H9 (cell line): ENCODE measurements around the gene ITPR2. TPM values are rescaled to one million over a fixed set of nuclear protein-coding genes. Genes with fewer than 3 reads are reported as not detected.

Experiments used
- DNase-seq: peaks from one replicate; pipeline ENCODE4 v3.0.0-alpha.2; 2017
- H2AFZ ChIP-seq: one replicate; pipeline ENCODE4 v1.6.1; 2013; ENCODE audit warnings: mild to moderate bottlenecking, low read length, control low read depth, moderate library complexity
- H2AK5ac ChIP-seq: 2 replicates; pipeline ENCODE4 v1.6.1; 2013; ENCODE audit warnings: low read length, control low read depth, mixed read lengths; ENCODE audit not compliant: insufficient read length
- H2BK120ac ChIP-seq: one replicate; pipeline ENCODE4 v1.6.1; 2013; ENCODE audit warnings: low read depth, mild to moderate bottlenecking, low read length, control low read depth, inconsistent platforms; ENCODE audit not compliant: poor library complexity, severe bottlenecking
- H2BK12ac ChIP-seq: 2 replicates; pipeline ENCODE4 v1.6.1; 2013; ENCODE audit warnings: low read length, control low read depth, mixed read lengths, low read depth; ENCODE audit not compliant: insufficient read length
- H2BK15ac ChIP-seq: 2 replicates; pipeline ENCODE4 v1.6.1; 2013; ENCODE audit warnings: low read depth, low read length, control low read depth
- H2BK20ac ChIP-seq: one replicate; pipeline ENCODE4 v1.6.1; 2013; ENCODE audit warnings: low read depth, mild to moderate bottlenecking, low read length, control low read depth, inconsistent platforms; ENCODE audit not compliant: poor library complexity, severe bottlenecking
- H2BK5ac ChIP-seq: 2 replicates; pipeline ENCODE4 v1.6.1; 2013; ENCODE audit warnings: low read length, control low read depth, mixed read lengths; ENCODE audit not compliant: insufficient read length
- H3K14ac ChIP-seq: 2 replicates; pipeline ENCODE4 v1.6.1; 2013; ENCODE audit warnings: low read length, control low read depth; ENCODE audit not compliant: insufficient read depth
- H3K18ac ChIP-seq: 2 replicates; pipeline ENCODE4 v1.6.1; 2013; ENCODE audit warnings: low read depth, mild to moderate bottlenecking, mixed read lengths, low read length, control low read depth; ENCODE audit not compliant: insufficient read length
- H3K23ac ChIP-seq: 2 replicates; pipeline ENCODE4 v1.6.1; 2013; ENCODE audit warnings: low read length, control low read depth, mixed read lengths, low read depth; ENCODE audit not compliant: insufficient read length
- H3K23me2 ChIP-seq: 2 replicates; pipeline ENCODE4 v1.6.1; 2013; ENCODE audit warnings: low read depth, mild to moderate bottlenecking, mixed read lengths, low read length, control low read depth; ENCODE audit not compliant: insufficient read length, poor library complexity, severe bottlenecking
- H3K27ac ChIP-seq: 2 replicates; pipeline ENCODE4 v1.5.1; 2013; ENCODE audit warnings: low read length, control low read depth, mixed read lengths, low read depth; ENCODE audit not compliant: insufficient read length
- H3K27me3 ChIP-seq: 2 replicates; pipeline ENCODE4 v1.6.1; 2013; ENCODE audit warnings: low read length, control low read depth, inconsistent platforms; ENCODE audit not compliant: insufficient read depth
- H3K4ac ChIP-seq: 2 replicates; pipeline ENCODE4 v1.6.1; 2013; ENCODE audit warnings: low read depth, mild to moderate bottlenecking, control low read depth, inconsistent platforms, low read length, moderate library complexity
- H3K4me1 ChIP-seq: 2 replicates; pipeline ENCODE4 v1.6.1; 2013; ENCODE audit warnings: low read length, control low read depth, inconsistent platforms; ENCODE audit not compliant: insufficient read depth
- H3K4me2 ChIP-seq: 2 replicates; pipeline ENCODE4 v1.6.1; 2013; ENCODE audit warnings: low read length, control low read depth, mixed read lengths; ENCODE audit not compliant: insufficient read length, insufficient read depth
- H3K56ac ChIP-seq: 2 replicates; pipeline ENCODE4 v1.6.1; 2013; ENCODE audit warnings: low read depth, mild to moderate bottlenecking, mixed read lengths, low read length, control low read depth; ENCODE audit not compliant: insufficient read length
- H3K79me1 ChIP-seq: 2 replicates; pipeline ENCODE4 v1.6.1; 2013; ENCODE audit warnings: low read depth, mild to moderate bottlenecking, moderate library complexity, low read length, control low read depth, inconsistent platforms; ENCODE audit not compliant: insufficient read depth, poor library complexity, severe bottlenecking
- H3K79me2 ChIP-seq: 2 replicates; pipeline ENCODE4 v1.6.1; 2013; ENCODE audit warnings: low read length, control low read depth, inconsistent platforms; ENCODE audit not compliant: insufficient read depth
- H3K9ac ChIP-seq: 2 replicates; pipeline ENCODE4 v1.6.1; 2013; ENCODE audit warnings: low read length, control low read depth, mixed read lengths; ENCODE audit not compliant: insufficient read length; ENCODE audit errors: extremely low read depth
- H3K9me3 ChIP-seq: one replicate; pipeline ENCODE4 v1.6.1; 2013; ENCODE audit warnings: low read depth, low read length, inconsistent platforms; ENCODE audit not compliant: control insufficient read depth
- H3T11ph ChIP-seq: one replicate; pipeline ENCODE4 v1.6.1; 2013; ENCODE audit warnings: mild to moderate bottlenecking, low read length, control low read depth, inconsistent platforms
- H4K20me1 ChIP-seq: one replicate; pipeline ENCODE4 v1.6.1; 2013; ENCODE audit not compliant: control insufficient read depth, insufficient read length, insufficient read depth
- H4K5ac ChIP-seq: 2 replicates; pipeline ENCODE4 v1.6.1; 2013; ENCODE audit warnings: low read depth, mild to moderate bottlenecking, mixed read lengths, low read length, control low read depth; ENCODE audit not compliant: insufficient read length
- H4K8ac ChIP-seq: replicated peaks from 2 replicates; pipeline ENCODE4 v1.6.1; 2013; ENCODE audit warnings: low read length, control low read depth, mixed read lengths, low read depth; ENCODE audit not compliant: insufficient read length
- H4K91ac ChIP-seq: 2 replicates; pipeline ENCODE4 v1.6.1; 2013; ENCODE audit warnings: low read depth, mild to moderate bottlenecking, moderate library complexity, mixed read lengths, low read length, control low read depth; ENCODE audit not compliant: insufficient read length
- H3K27ac Mint-ChIP-seq, 3 experiments: 2 replicates in 2 of 3; 3 replicates in 1 of 3; pipeline ENCODE4 v1.8.0; 2020 to 2021; ENCODE audit warnings: mixed read lengths in 3 of 3, mild to moderate bottlenecking in 1 of 3, moderate library complexity in 1 of 3
- H3K27me3 Mint-ChIP-seq: 2 replicates; pipeline ENCODE4 v1.8.0; 2021; ENCODE audit warnings: low read depth, mild to moderate bottlenecking, moderate library complexity, mixed read lengths
- H3K36me3 Mint-ChIP-seq, 3 experiments: 2 replicates in 2 of 3; 3 replicates in 1 of 3; pipeline ENCODE4 v1.8.0; 2020 to 2021; ENCODE audit warnings: low read depth in 3 of 3, mixed read lengths in 3 of 3; ENCODE audit not compliant: insufficient read depth in 1 of 3
- H3K4me1 Mint-ChIP-seq, 2 experiments: 2 replicates each; pipeline ENCODE4 v1.8.0; 2020; ENCODE audit warnings: mixed read lengths in 2 of 2
- H3K4me3 Mint-ChIP-seq, 2 experiments: 2 replicates in 1 of 2; 3 replicates in 1 of 2; pipeline ENCODE4 v1.8.0; 2020 to 2021; ENCODE audit warnings: mild to moderate bottlenecking in 2 of 2, mixed read lengths in 2 of 2, moderate library complexity in 1 of 2
- H3K9me3 Mint-ChIP-seq, 2 experiments: 2 replicates in 1 of 2; 3 replicates in 1 of 2; pipeline ENCODE4 v1.8.0; 2020; ENCODE audit warnings: mild to moderate bottlenecking in 2 of 2, mixed read lengths in 2 of 2, moderate library complexity in 1 of 2
- WGBS: extraction: QIAGEN DNeasy Blood & Tissue Kit; methylation state at CpG from one replicate; pipeline ENCODE4 v1.1.7; 2013; ENCODE audit warnings: missing lambda C conversion rate, low lambda C conversion rate, mixed read lengths; ENCODE audit not compliant: insufficient read length; ENCODE audit errors: extremely low coverage; 5-methylcytosine and 5-hydroxymethylcytosine counted together
- total RNA-seq: library from RNA; stranded (reverse); gene quantifications from 2 replicates; pipeline ENCODE4 v1.2.1, GENCODE V29; 2021
- TF ChIP-seq, protein P1 (sequence below): fragments of 200-600 bp; sonication (generic); conservative IDR thresholded peaks from 3 replicates; pipeline ENCODE4 v1.8.0; 2021; ENCODE audit warnings: antibody characterized with exemption, mild to moderate bottlenecking

Gene ITPR2
- total RNA-seq, 1 experiment from 2014 or later: 14.8 TPM

DNA sequence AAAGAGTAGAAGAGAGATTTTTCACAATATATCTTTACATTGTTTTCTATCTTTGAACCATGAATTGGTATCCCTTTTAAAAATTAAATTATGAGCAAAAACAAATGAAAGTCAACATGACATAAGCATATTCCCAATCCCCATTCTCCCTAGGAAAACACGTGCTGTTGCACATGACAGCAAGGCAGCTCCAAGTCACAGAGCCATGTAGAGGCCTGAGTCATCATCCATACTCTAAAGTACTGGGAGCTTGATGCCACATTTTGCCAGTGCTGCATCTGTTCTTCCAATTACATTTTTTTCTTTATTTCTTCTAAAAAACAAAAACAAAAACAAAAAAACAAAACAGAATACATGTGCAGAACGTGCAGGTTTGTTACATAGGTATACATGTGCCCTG, 115.2 kb downstream of the ITPR2 start:
- Histone ChIP-seq H2BK120ac (no peak overlapping the region), H4K91ac (no peak overlapping the region), H2AK5ac (no peak overlapping the region), H2BK12ac (no peak overlapping the region), H2BK5ac (no peak overlapping the region), H4K20me1 (no peaks in the 10 kb centered on the region), H3K79me2 (no peaks in the 10 kb centered on the region), H3K79me1 (no peaks in the 10 kb centered on the region), H4K5ac (no peak overlapping the region), H2BK15ac (no peak overlapping the region), H3K9ac (no peak overlapping the region), H3T11ph (no peak overlapping the region), H4K8ac (no peak overlapping the region), H3K4me1 (no peaks in the 10 kb centered on the region), H3K4me2 (no peak overlapping the region), H3K18ac (no peak overlapping the region), H3K14ac (no peak overlapping the region), H3K9me3 (no peaks in the 10 kb centered on the region), H2BK20ac (no peak overlapping the region), H2AFZ (no peak overlapping the region), H3K27me3 (no peaks in the 10 kb centered on the region), H3K23me2 (no peaks in the 10 kb centered on the region), H3K4ac (no peak overlapping the region), H3K27ac (no peak overlapping the region), H3K23ac (no peak overlapping the region), H3K56ac (no peak overlapping the region)
- no peak for DNase-seq
- WGBS: no CpG with 5 or more reads among the region's 2 CpGs
- no peak overlapping the region for H3K27ac Mint-ChIP-seq
- H3K36me3 Mint-ChIP-seq: peaks cover 0 to 3% (median 2%) of the 10 kb centered on the region in 3 experiments; a peak in 2 of 7 replicates
- TF ChIP-seq, protein P1, sequence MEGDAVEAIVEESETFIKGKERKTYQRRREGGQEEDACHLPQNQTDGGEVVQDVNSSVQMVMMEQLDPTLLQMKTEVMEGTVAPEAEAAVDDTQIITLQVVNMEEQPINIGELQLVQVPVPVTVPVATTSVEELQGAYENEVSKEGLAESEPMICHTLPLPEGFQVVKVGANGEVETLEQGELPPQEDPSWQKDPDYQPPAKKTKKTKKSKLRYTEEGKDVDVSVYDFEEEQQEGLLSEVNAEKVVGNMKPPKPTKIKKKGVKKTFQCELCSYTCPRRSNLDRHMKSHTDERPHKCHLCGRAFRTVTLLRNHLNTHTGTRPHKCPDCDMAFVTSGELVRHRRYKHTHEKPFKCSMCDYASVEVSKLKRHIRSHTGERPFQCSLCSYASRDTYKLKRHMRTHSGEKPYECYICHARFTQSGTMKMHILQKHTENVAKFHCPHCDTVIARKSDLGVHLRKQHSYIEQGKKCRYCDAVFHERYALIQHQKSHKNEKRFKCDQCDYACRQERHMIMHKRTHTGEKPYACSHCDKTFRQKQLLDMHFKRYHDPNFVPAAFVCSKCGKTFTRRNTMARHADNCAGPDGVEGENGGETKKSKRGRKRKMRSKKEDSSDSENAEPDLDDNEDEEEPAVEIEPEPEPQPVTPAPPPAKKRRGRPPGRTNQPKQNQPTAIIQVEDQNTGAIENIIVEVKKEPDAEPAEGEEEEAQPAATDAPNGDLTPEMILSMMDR: no peak
- no peaks in the 10 kb centered on the region for H3K27me3 Mint-ChIP-seq
- H3K4me1 Mint-ChIP-seq: peaks cover 5 to 7% of the 10 kb centered on the region in 2 experiments
- no peaks in the 10 kb centered on the region for H3K9me3 Mint-ChIP-seq
- no peak overlapping the region for H3K4me3 Mint-ChIP-seq
